ENCODE results near the gene GALNTL6.
A peak's percentile ranks its signal among the peaks of the same experiment; 100 is the strongest.

GALNTL6 gene

DNA sequence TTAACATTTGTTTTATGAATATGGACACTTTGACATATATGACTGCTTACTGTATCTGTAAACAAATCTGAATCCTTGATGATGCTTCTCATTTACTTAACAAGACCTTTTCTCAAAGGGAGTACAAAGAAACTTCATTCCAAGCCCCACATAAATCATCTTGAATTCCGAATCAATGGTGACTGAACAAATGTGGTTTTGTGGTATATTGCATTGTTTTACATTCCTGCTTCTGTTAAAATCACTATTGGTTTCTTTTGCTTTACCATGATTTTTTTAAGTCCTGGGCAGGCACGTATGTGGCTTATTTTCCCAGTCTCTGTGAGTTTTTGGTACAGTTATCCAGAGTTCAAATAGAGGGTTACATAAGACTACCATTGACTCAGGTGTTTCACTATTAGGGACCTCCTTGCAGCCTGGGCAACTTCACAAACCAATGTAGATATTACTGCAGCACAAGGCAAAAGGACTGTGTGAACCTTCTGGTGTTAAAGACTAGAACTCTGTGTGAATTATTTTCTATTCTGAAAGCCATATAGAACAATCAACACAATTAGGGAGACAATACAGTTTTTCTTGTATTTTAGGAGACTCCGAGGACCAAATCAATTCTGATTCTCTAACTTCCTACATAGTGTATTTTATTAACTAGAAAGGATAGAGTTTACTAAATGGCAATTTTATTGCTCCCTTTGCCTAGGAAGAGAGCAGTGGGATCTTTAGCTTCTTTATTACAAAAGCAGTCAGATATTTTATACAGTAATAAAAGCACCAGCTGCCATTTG lies 196.4 kb downstream of the GALNTL6 start:
- Histone ChIP-seq H3K27me3 (no peaks in the 10 kb centered on the region), H3K9me3 (no peaks in the 10 kb centered on the region), H3K4me1 (no peaks in the 10 kb centered on the region; the same call in 1 of the 2 replicates), H3K4me3 (ENCODE audit: low read depth, low read length) (no peak overlapping the region), H3K36me3 (no peaks in the 10 kb centered on the region)
- no peak for TF ChIP-seq CTCF (IDR thresholded peaks at IDR 0.05; ENCODE audit: low read depth, low read length)
- no peak for DNase-seq

DNA sequence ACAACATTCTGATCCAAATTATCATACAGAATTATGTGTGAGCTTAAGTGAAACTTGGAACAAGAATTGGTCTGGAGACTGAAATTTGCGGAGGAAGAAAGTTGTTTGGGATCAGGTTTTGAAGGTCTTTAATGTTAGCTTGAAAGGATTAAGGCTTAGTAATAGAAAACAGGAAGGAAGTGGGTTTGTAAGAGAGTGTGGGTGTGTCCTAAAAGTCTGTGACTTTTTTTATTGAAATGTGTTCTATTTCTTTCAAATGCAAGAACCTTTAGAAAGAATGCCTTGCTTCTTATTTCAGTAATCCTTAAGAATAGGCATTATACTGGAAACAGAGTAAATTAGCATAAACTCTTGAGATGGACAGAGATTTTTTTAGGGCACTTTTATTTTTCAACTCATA lies 198.0 kb downstream of the GALNTL6 start:
- Histone ChIP-seq H3K9me3 (no peaks in the 10 kb centered on the region), H3K27me3 (no peaks in the 10 kb centered on the region), H3K4me1 (no peaks in the 10 kb centered on the region; the same call in 1 of the 2 replicates), H3K4me3 (ENCODE audit: low read depth, low read length) (no peak overlapping the region), H3K36me3 (no peaks in the 10 kb centered on the region)
- no peak for TF ChIP-seq CTCF (IDR thresholded peaks at IDR 0.05; ENCODE audit: low read depth, low read length)
- DNase-seq, result no peak

- H3K9me3 ChIP-seq, result no peaks in the 10 kb centered on the region
- TF ChIP-seq CTCF (IDR thresholded peaks at IDR 0.05; ENCODE audit: low read depth, low read length), result no peak
- H3K4me3 ChIP-seq (ENCODE audit: low read depth, low read length), result no peak overlapping the region
- DNase-seq, result no peak
- no peaks in the 10 kb centered on the region for H3K4me1 ChIP-seq
- no peaks in the 10 kb centered on the region for H3K27me3 ChIP-seq
- no peaks in the 10 kb centered on the region for H3K36me3 ChIP-seq
Measured at GRCh38 chr4:172018358-172018757, 205.2 kb downstream of the GALNTL6 start.

- Histone ChIP-seq H3K4me1 (no peaks in the 10 kb centered on the region), H3K9me3 (no peaks in the 10 kb centered on the region), H3K27me3 (no peaks in the 10 kb centered on the region), H3K36me3 (no peaks in the 10 kb centered on the region), H3K4me3 (ENCODE audit: low read depth, low read length) (no peak overlapping the region)
- no peak for DNase-seq
- TF ChIP-seq CTCF (IDR thresholded peaks at IDR 0.05; ENCODE audit: low read depth, low read length), result no peak
Measured at GRCh38 chr4:172035562-172035961, 222.4 kb downstream of the GALNTL6 start.

DNA sequence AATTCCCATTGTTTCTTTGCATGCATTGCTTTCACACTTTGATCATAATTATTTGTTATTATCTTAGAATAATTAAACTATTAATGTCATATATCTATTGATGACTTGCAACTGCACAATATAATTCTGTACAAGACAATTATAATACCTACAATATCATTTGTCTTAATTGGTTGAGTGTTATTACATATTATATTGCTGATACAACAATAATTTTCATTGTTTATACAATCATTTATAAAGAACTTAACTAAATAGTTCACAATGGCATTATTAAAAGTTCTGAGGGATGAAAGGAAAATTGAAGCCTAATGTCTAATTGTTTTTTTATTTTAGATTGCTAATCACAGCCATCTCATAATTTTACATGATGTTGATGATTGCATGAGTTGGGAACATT lies 227.6 kb downstream of the GALNTL6 start:
- Histone ChIP-seq H3K27me3 (no peaks in the 10 kb centered on the region), H3K4me3 (ENCODE audit: low read depth, low read length) (no peak overlapping the region), H3K4me1 (peaks cover 8% of the 10 kb centered on the region), H3K36me3 (no peaks in the 10 kb centered on the region), H3K9me3 (no peaks in the 10 kb centered on the region)
- DNase-seq, result no peak
- no peak for TF ChIP-seq CTCF (IDR thresholded peaks at IDR 0.05; ENCODE audit: low read depth, low read length)

- no peak overlapping the region for H3K4me3 ChIP-seq (ENCODE audit: low read depth, low read length)
- no peaks in the 10 kb centered on the region for H3K36me3 ChIP-seq
- peak; percentile 17 for DNase-seq
- H3K4me1 ChIP-seq, result peaks cover 8% of the 10 kb centered on the region
- TF ChIP-seq CTCF (IDR thresholded peaks at IDR 0.05; ENCODE audit: low read depth, low read length), result no peak
- no peaks in the 10 kb centered on the region for H3K27me3 ChIP-seq
- H3K9me3 ChIP-seq, result no peaks in the 10 kb centered on the region
Measured at GRCh38 chr4:172042714-172043114, 229.5 kb downstream of the GALNTL6 start.

All from BE2C (cell line).